RKO (cell line): ENCODE results near the gene POLN.
"Not testable (repeated sequence)": the region's sequence is repeated elsewhere in the genome, so short reads cannot be mapped to it uniquely, and the experiment has no call there.

Experiments used
- DNase-seq: peaks from one replicate; pipeline ENCODE4 v3.0.0-alpha.2; 2016; ENCODE audit warnings: low spot score

POLN gene

GRCh38 chr4:2219233-2219760 lies 22.6 kb downstream of the POLN start:
- no peak for DNase-seq

GRCh38 chr4:2218436-2218835 lies 23.5 kb downstream of the POLN start:
- DNase-seq: no peak

DNA sequence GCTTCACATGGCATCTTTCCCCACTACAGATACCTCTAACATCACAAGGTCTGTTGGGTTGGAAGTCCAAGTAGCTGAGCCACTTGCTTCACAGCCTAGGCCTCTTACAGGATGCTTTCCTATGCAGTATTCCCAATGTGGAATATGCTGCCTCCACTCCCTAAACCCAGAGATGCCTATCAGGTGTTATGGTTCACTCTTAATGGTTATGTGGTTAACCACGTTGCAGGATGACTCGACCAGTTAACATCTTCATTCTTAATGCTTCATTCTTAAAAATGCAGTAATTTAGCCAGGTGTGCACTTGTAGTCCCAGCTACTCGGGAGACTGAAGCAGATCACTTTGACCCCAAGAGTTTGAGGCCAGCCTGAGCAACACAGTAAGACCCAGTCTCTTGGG lies 24.2 kb downstream of the POLN start:
- DNase-seq: no peak

- no peak for DNase-seq
These were observed 29.1 kb downstream of the POLN start for GRCh38 chr4:2212831-2213230.

DNA sequence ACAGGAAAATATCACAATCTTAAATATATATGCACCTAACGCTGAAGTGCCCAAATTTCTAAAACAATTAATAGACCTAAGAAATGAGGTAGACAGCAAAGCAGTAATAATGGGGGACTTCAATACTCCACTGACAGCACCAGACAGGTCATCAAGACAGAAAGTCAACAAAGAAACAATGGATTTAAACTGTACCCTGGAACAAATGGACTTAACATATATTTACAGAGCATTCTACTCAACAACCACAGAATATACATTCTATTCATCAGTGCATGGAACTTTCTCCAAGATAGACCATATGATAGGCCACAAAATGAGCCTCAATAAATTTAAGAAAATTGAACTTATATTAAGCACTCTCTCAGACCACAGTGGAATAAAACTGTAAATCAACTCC lies 39.1 kb downstream of the POLN start:
- not testable (repeated sequence) for DNase-seq

GRCh38 chr4:2194496-2194895 lies 47.4 kb downstream of the POLN start:
- no peak for DNase-seq

DNA sequence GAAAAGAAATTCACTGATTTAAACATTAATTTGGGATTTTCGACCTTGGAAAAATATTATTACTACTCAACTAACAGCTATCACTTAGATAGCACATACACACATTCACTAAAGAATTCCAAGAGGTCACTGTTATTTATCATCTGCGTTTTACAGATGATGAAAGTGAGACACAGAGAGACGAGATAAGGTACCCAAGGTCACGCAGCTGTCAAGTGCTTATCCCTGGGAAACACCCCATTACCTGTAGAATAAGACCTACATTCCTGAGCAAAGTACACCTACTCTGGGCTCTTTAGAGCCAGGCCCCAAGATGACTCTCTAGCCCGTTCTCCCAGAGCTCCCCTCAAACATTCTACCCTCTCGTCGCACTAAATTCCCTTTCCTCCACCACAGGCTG lies 48.6 kb downstream of the POLN start:
- DNase-seq: no peak

DNA sequence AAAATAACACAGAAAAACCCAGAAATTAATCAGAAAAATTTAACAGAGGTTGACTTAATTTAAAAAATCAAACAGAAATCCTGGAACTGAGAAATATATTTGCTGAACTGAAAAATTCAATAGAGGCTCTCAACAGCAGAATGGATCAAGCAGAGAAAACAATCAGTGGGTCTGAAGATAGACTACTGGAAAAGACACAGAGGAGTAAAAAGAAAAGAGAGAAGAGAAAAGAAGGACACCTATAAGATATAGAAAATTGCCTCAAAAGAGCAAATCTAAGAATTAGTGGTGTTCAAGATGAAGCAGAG lies 55.1 kb downstream of the POLN start:
- no peak for DNase-seq

- peak; percentile 15 for DNase-seq
These were observed 55.6 kb downstream of the POLN start for GRCh38 chr4:2186133-2186864.

DNA sequence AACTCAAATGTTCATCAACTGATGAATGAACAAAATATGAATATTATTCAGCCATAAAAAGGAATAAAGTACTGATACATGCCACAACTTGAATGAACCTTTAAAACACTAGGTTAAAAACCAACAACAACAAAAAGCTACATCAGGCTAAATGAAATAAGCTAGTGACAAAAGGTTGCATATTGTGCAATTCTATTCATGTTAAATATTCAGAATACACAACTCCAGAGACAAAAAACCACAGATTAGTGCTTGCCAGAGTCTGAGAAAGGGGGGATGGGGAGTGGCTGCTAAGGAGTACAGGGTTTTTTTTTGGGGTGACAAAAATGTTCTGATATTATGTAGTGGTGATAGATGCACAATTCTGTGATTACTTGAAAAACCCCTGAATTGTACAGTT lies 58.5 kb downstream of the POLN start:
- DNase-seq: no peak

- DNase-seq: no peak
These were observed 58.9 kb downstream of the POLN start for GRCh38 chr4:2182994-2183393.

DNA sequence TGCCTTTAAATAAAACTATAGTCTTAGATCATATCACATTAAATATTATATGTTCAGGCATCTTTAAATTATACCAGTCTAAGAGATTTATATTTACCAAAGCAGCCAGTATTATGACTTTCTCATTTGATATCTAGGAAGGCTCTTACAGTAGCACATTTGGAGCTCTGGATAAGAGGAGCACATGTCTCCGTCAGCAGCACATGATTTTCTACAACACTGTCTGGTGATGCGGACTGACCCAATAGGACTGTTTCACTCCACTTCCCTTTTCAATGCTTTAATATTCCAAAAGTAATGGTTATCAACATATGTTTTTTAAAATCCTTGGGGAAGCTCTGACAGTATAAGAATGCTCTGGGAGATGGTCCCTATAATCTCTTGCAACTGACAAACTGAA lies 61.5 kb downstream of the POLN start:
- DNase-seq: no peak

GRCh38 chr4:2179717-2180116 lies 62.2 kb downstream of the POLN start:
- DNase-seq: no peak

DNA sequence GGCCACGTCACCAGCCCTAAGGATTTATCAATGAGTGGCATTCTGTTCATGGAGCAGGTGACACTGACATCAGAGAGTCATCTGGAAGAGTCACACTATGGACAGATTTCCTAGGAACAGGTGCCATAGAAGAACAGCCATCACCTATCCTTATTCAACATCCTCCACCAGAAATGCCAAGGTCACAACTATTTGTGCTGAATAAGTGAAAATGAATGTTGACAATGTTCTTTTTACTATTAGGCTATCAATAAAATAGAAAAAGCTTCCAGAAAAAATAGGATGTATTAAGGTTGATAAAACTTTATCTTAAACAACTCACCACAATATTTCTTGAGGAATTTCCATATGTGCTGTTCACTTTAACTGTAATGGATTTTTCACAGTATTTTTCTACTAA lies 62.9 kb downstream of the POLN start:
- no peak for DNase-seq

GRCh38 chr4:2177443-2178093 lies 64.4 kb downstream of the POLN start:
- DNase-seq: no peak

DNA sequence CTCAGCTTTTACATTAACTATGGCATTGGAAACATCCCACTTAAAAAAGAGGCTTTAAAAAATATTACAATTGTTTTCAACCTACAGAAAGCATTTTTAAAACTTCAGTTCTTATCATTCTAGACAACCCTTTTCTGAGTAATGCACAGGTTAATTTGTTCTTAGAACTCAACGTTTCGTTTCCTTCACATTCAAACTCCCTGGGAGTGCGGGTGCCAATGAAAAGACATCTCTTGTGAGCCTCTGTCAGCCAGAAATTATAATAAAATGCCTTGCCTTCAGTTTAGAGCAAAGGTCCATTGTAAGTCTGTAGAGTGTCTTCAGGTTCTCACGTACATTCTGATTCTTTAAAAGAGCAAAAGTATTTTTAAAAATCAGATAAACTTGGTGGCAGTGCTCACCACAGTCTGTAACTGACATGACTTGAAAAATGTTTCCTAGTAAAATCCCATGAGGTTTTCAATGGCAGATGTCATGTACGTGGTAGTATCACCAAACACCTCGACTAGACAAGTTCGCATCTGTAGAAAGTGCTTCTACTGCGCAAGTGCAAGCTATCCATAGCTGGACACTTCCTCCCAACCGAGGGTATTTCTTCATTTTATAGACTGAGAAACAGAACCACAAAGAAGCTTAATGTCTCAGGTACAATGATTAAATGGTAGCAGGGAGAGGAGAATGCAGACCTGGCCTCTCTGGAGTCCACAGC lies 65.8 kb downstream of the POLN start:
- DNase-seq: no peak

DNA sequence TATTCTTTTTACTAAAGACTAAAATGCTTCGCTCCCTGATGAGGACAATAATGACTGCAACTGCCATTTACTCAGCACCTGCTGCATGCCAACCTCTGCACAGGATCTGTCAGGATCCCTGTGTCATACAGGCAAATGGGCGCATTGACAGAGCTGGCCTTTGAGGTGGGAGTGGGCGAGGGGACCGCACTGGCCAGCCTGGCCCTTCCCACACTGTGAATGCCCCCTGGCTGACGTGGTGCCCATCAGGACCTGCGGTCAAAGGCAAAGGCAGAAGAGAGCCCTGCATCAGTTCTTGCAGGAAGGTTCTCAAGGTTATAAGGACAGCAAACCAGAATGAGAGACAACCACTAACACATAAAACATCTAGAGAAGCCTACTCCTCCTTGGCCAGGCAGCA lies 67.9 kb downstream of the POLN start:
- no peak for DNase-seq

GRCh38 chr4:2172627-2173231 lies 69.2 kb downstream of the POLN start:
- no peak for DNase-seq

DNA sequence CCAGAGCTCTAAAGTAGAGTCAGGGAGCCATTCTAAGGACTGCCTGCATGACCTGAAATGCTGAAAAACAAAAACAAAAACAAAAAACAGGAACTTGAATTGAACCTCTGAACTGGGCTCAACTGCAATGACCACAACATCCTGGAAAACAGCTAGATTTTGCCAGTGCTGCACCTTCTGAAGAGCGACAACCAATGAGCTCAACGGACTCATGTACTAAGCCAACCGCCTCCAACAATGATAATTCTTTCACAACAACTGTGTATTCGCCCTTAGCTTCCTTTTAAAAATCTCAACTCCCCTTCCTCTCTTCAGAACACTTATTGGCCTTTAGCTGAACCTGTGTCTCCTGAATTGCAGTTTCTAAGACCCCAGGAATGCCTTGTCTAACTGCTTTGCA lies 69.8 kb downstream of the POLN start:
- no peak for DNase-seq

GRCh38 chr4:2168469-2169319 lies 73.2 kb downstream of the POLN start:
- no peak for DNase-seq

- DNase-seq: no peak
These were observed 75.7 kb downstream of the POLN start for GRCh38 chr4:2166253-2166652.

GRCh38 chr4:2165391-2165790 lies 76.5 kb downstream of the POLN start:
- no peak for DNase-seq
